HG03039 (cell line): Measurements from ENCODE around the gene PAN3.
"Not testable (repeated sequence)": the region's sequence is repeated elsewhere in the genome, so short reads cannot be mapped to it uniquely, and the experiment has no call there.

Experiments used
- ATAC-seq: cut with Tn5 transposase; IDR thresholded peaks from one replicate; pipeline ENCODE4 v1.9.1; 2021; ENCODE audit warnings: mild to moderate bottlenecking, moderate library complexity; ENCODE audit not compliant: unreplicated experiment

The PAN3 gene

GRCh38 chr13:28138012-28138755, at the start of gene PAN3:
TSS of gene PAN3 (plus strand) at chr13:28138545. CDS start at chr13:28138658, 113 bp downstream.
- ATAC-seq, result peak; percentile 57

GRCh38 chr13:28089065-28089464, 49.3 kb upstream of the PAN3 start:
- ATAC-seq, result no peak

- no peak for ATAC-seq
Observed at GRCh38 chr13:28092431-28092830, 45.9 kb upstream of the PAN3 start.

GRCh38 chr13:28093881-28094280, 44.5 kb upstream of the PAN3 start:
- ATAC-seq, result no peak

GRCh38 chr13:28094306-28094705, 44.0 kb upstream of the PAN3 start:
- ATAC-seq, result no peak

- no peak for ATAC-seq
Observed at GRCh38 chr13:28097503-28097902, 40.8 kb upstream of the PAN3 start.

- ATAC-seq, result no peak
Observed at GRCh38 chr13:28099396-28100149, 38.8 kb upstream of the PAN3 start.

GRCh38 chr13:28100150-28101121, 37.9 kb upstream of the PAN3 start, which contains the start of gene FLT3:
TSS of gene FLT3 (minus strand) at chr13:28100576. CDS start at chr13:28100510, 66 bp downstream.
- ATAC-seq, result peak; percentile 61

- ATAC-seq, result not testable (repeated sequence)
Observed at GRCh38 chr13:28101886-28102285, 36.5 kb upstream of the PAN3 start.

- ATAC-seq, result no peak
Observed at GRCh38 chr13:28106976-28107375, 31.4 kb upstream of the PAN3 start.

GRCh38 chr13:28110414-28110813, 27.9 kb upstream of the PAN3 start:
- no peak for ATAC-seq

- no peak for ATAC-seq
Observed at GRCh38 chr13:28116736-28117135, 21.6 kb upstream of the PAN3 start.

GRCh38 chr13:28117689-28118377, 20.5 kb upstream of the PAN3 start:
- ATAC-seq, result no peak

- ATAC-seq, result no peak
Observed at GRCh38 chr13:28120317-28120716, 18.0 kb upstream of the PAN3 start.

- no peak for ATAC-seq
Observed at GRCh38 chr13:28121224-28121623, 17.1 kb upstream of the PAN3 start.

GRCh38 chr13:28128030-28128429, 10.3 kb upstream of the PAN3 start:
- ATAC-seq, result no peak

- ATAC-seq, result no peak
Observed at GRCh38 chr13:28128926-28129325, 9.4 kb upstream of the PAN3 start.

GRCh38 chr13:28129911-28130693, 8.2 kb upstream of the PAN3 start:
- ATAC-seq, result no peak

- ATAC-seq, result no peak
Observed at GRCh38 chr13:28131646-28132045, 6.7 kb upstream of the PAN3 start.

GRCh38 chr13:28136916-28137315, 1.4 kb upstream of the PAN3 start:
- no peak for ATAC-seq
